Epithelial cell of esophagus (primary cell): ENCODE measurements around the gene LRRC8E.

Source experiments
- DNase-seq: peaks from one replicate; pipeline ENCODE4 v3.0.0; 2010; ENCODE audit warnings: low read depth
- H3K4me3 ChIP-seq: 2 replicates; pipeline ENCODE4 v1.5.1; 2011; ENCODE audit warnings: mild to moderate bottlenecking, low read length, control low read depth
- CTCF ChIP-seq: IDR thresholded peaks from 2 replicates; pipeline ENCODE4 v1.5.1; 2011; ENCODE audit warnings: low read depth, mild to moderate bottlenecking, low read length, control low read depth, inconsistent platforms; ENCODE audit not compliant: insufficient read depth; ENCODE audit errors: missing control alignments

The LRRC8E gene

GRCh38 chr19:7934766-7935165 is 46.5 kb downstream of the LRRC8E start:
- H3K4me3 ChIP-seq, result no peak overlapping the region
- no peak for DNase-seq
- TF ChIP-seq CTCF, result no peak

GRCh38 chr19:7940841-7941240 is 52.5 kb downstream of the LRRC8E start:
- no peak overlapping the region for H3K4me3 ChIP-seq
- DNase-seq, result no peak
- no peak for TF ChIP-seq CTCF

- no peak for DNase-seq
- no peak for TF ChIP-seq CTCF
- H3K4me3 ChIP-seq, result peak overlapping the region; percentile 96
These were observed 53.7 kb downstream of the LRRC8E start for GRCh38 chr19:7941895-7942596.

- TF ChIP-seq CTCF, result no peak
- peak overlapping the region; percentile 96 for H3K4me3 ChIP-seq
- no peak for DNase-seq
These were observed 54.7 kb downstream of the LRRC8E start for GRCh38 chr19:7942981-7943443.

- H3K4me3 ChIP-seq, result peak within 1 kb of the TSS; percentile 96
- DNase-seq, result peak; percentile 100
- no peak for TF ChIP-seq CTCF
These were observed 55.3 kb downstream of the LRRC8E start, which contains the start of gene TIMM44 for GRCh38 chr19:7943444-7944176. TIMM44 (minus strand) TSS chr19:7943666; CDS start chr19:7943651, 15 bp downstream.

GRCh38 chr19:7944177-7944761 is 56.0 kb downstream of the LRRC8E start:
- H3K4me3 ChIP-seq, result peak overlapping the region; percentile 96
- TF ChIP-seq CTCF, result peak; percentile 83
- DNase-seq, result peak; percentile 92
